Testis (tissue), 2 donors: Measurements from ENCODE around the gene ZNF502.

Experiments
- CTCF ChIP-seq, 3 experiments: fragments of 450-650 bp in 2 of 3; fragments of 200-600 bp in 1 of 3; sonication (generic) in 1 of 3; IDR thresholded peaks; one replicate each; pipeline ENCODE4 v1.5.1; 2016 to 2019; ENCODE audit warnings: antibody characterized with exemption in 3 of 3, mild to moderate bottlenecking in 2 of 3, moderate library complexity in 1 of 3
- POLR2A ChIP-seq: fragments of 450-650 bp; IDR thresholded peaks from one replicate; pipeline ENCODE4 v1.6.1; 2017; ENCODE audit warnings: antibody characterized with exemption, mild to moderate bottlenecking, moderate library complexity

GRCh38 chr3:44680921-44681455, 31.5 kb upstream of the ZNF502 start:
- TF ChIP-seq CTCF (IDR thresholded peaks at IDR 0.05): no peak
- no peak for TF ChIP-seq POLR2A
